CD4-positive, alpha-beta T cell (primary cell): Measurements from ENCODE around the gene LMO4. TPM values are rescaled to one million over a fixed set of nuclear protein-coding genes. Genes with fewer than 3 reads are reported as not detected.

Experiments used
- ATAC-seq: fragments of 200-7000 bp; cut with Tn5 transposase; one replicate; pipeline ENCODE4 v1.10.0; 2022; ENCODE audit warnings: mild to moderate bottlenecking; ENCODE audit not compliant: poor library complexity
- CTCF ChIA-PET: fragments of 350-600 bp; sonication (Branson Sonifier 250); formaldehyde crosslinking; loops from one replicate; lab custom pipeline; 2021; ENCODE audit warnings: antibody characterized with exemption, inconsistent platforms; lab: Charles Lee
- POLR2A ChIA-PET: fragments of 350-600 bp; sonication (Branson Sonifier 250); formaldehyde crosslinking; loops from one replicate; lab custom pipeline; 2021; ENCODE audit warnings: antibody characterized with exemption, inconsistent platforms; lab: Charles Lee
- DNase-seq, 14 experiments: peaks; one replicate each; pipeline ENCODE4 v3.0.0-alpha.2; 2013 to 2020; ENCODE audit warnings: mixed read lengths in 2 of 14
- H3K27ac ChIP-seq, 2 donors: one replicate each; pipeline versions ENCODE4 v1.5.1 to v1.7.0; 2013; ENCODE audit warnings: low read length in 2 of 2, low read depth in 1 of 2, mild to moderate bottlenecking in 1 of 2
- H3K27me3 ChIP-seq, 2 experiments: 1 replicate in 1 of 2; 2 replicates in 1 of 2; pipeline versions ENCODE4 v1.6.1 to v1.7.0; 2013; ENCODE audit warnings: low read length in 2 of 2, control low read depth in 1 of 2, mild to moderate bottlenecking in 1 of 2, moderate library complexity in 1 of 2; ENCODE audit not compliant: insufficient read depth in 2 of 2, control insufficient read depth in 1 of 2
- H3K36me3 ChIP-seq: one replicate; pipeline ENCODE4 v1.6.1; 2013; ENCODE audit warnings: low read length, control low read depth; ENCODE audit not compliant: insufficient read depth
- H3K4me1 ChIP-seq: one replicate; pipeline ENCODE4 v1.6.1; 2013; ENCODE audit warnings: low read length, control low read depth; ENCODE audit not compliant: insufficient read depth
- H3K4me3 ChIP-seq: one replicate; pipeline ENCODE4 v1.5.1; 2013; ENCODE audit warnings: mild to moderate bottlenecking, low read length, moderate library complexity
- H3K9me3 ChIP-seq, 2 experiments: 1 replicate in 1 of 2; 2 replicates in 1 of 2; pipeline versions ENCODE4 v1.6.1 to v1.7.0; 2013; ENCODE audit warnings: low read length in 2 of 2, mild to moderate bottlenecking in 2 of 2, control low read depth in 1 of 2, moderate library complexity in 1 of 2; ENCODE audit not compliant: control insufficient read depth in 1 of 2, insufficient read depth in 1 of 2
- H3K27ac Mint-ChIP-seq: one replicate; pipeline ENCODE4 v1.8.0; 2020; ENCODE audit warnings: mixed read lengths
- H3K27me3 Mint-ChIP-seq: one replicate; pipeline ENCODE4 v1.8.0; 2021; ENCODE audit warnings: mixed read lengths
- H3K36me3 Mint-ChIP-seq: one replicate; pipeline ENCODE4 v1.8.0; 2021; ENCODE audit warnings: low read depth, mixed read lengths
- H3K4me1 Mint-ChIP-seq: one replicate; pipeline ENCODE4 v1.8.0; 2021; ENCODE audit warnings: low read depth, mixed read lengths
- H3K4me3 Mint-ChIP-seq: one replicate; pipeline ENCODE4 v1.8.0; 2020; ENCODE audit warnings: mild to moderate bottlenecking, mixed read lengths
- H3K9me3 Mint-ChIP-seq: one replicate; pipeline ENCODE4 v1.8.0; 2020; ENCODE audit warnings: mixed read lengths
- CTCF ChIP-seq: fragments of 200-600 bp; IDR thresholded peaks from one replicate; pipeline ENCODE4 v1.8.0; 2022; ENCODE audit warnings: antibody characterized with exemption, mild to moderate bottlenecking
- intact Hi-C, 2 experiments: fragments of 100-400 bp; cut with DNase I in 1 of 2; cut with micrococcal nuclease in 1 of 2; formaldehyde crosslinking; loops; one replicate each; pipeline versions ENCODE4 v1.15.1 to v1.9.0; 2023 to 2025; cut with DNase I, micrococcal nuclease
- total RNA-seq, 174 experiments: library from RNA in 2 of 174; stranded (reverse) in 2 of 174; gene quantifications; one replicate each; pipeline ENCODE4 v1.2.3 and lab custom pipeline; 2021 to 2026

LMO4 gene
- total RNA-seq, 2 experiments from 2014 or later = 16.0 to 18.2 TPM

DNA sequence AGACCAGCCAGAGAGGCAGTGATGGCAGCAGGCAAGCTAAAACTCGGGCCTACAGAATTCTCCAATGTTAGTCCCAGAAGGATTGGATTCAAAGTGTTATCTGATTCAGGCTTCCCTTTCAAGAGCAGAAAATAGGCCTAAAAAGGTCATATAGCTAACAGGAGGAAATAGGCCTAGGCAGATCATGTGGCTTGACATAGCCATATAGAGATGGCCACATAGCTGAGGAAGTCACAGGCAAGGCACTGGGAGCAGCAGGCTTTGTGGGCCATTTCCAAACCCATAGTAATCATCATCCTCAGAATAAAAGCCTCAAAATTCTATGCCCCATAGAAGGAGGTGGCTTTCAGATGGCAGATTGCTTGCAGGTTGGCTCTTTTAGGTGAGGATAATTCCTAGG lies 29.0 kb upstream of the LMO4 start:
- H3K4me3 ChIP-seq = no peak overlapping the region
- no peak overlapping the region for H3K27ac ChIP-seq
- POLR2A ChIA-PET = no interaction called here
- Mint-ChIP-seq H3K4me1 (no peaks in the 10 kb centered on the region), H3K36me3 (no peaks in the 10 kb centered on the region), H3K27me3 (peaks cover 4% of the 10 kb centered on the region), H3K4me3 (no peak overlapping the region), H3K9me3 (no peaks in the 10 kb centered on the region), H3K27ac (no peak overlapping the region)
- intact Hi-C loops = loop anchor here in 1 of 2 experiments (10.0 kb wide), 1 partner anchor 765 kb away; no protein-coding TSS in a partner anchor
- CTCF ChIA-PET = no interaction called here
- H3K4me1 ChIP-seq = no peaks in the 10 kb centered on the region
- ATAC-seq (no peak), DNase-seq (no peak)
- no peak for TF ChIP-seq CTCF
- H3K36me3 ChIP-seq = no peaks in the 10 kb centered on the region
- H3K9me3 ChIP-seq = no peaks in the 10 kb centered on the region
- H3K27me3 ChIP-seq = peaks cover 0 to 3% of the 10 kb centered on the region in 2 experiments

DNA sequence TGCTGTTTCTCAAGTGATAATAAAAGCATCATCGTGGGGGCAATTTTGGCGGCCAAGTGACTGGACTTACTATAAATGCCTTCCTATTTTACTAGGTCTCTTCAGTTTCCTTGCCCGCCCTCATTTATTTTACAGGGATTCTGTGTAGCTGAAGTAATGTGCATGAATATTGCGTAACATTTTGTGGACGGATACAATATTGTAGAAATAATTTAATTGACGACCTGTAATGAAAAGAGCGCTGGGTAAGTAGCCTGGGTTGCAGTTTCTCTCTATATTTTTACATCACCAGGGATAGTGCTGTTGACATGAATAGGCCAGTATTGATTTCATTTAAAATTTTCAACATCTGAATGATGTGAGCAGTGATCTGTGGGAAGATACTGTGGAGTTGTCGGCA lies 28.1 kb upstream of the LMO4 start:
- no peak overlapping the region for H3K27ac ChIP-seq
- H3K9me3 ChIP-seq = no peaks in the 10 kb centered on the region
- no peak for DNase-seq
- H3K4me3 Mint-ChIP-seq = no peak overlapping the region
- no peaks in the 10 kb centered on the region for H3K36me3 Mint-ChIP-seq
- ATAC-seq = no peak
- H3K36me3 ChIP-seq = no peaks in the 10 kb centered on the region
- TF ChIP-seq CTCF = no peak
- intact Hi-C loops = no loop called here
- H3K4me1 ChIP-seq = no peaks in the 10 kb centered on the region
- POLR2A ChIA-PET = no interaction called here
- H3K27ac Mint-ChIP-seq = no peak overlapping the region
- H3K9me3 Mint-ChIP-seq = no peaks in the 10 kb centered on the region
- no peak overlapping the region for H3K4me3 ChIP-seq
- no peaks in the 10 kb centered on the region for H3K4me1 Mint-ChIP-seq
- peaks cover 4% of the 10 kb centered on the region for H3K27me3 Mint-ChIP-seq
- peaks cover 0 to 3% of the 10 kb centered on the region in 2 experiments for H3K27me3 ChIP-seq
- CTCF ChIA-PET = no interaction called here

GRCh38 chr1:87305151-87305550 lies 23.5 kb upstream of the LMO4 start:
- H3K4me1 ChIP-seq = no peaks in the 10 kb centered on the region
- CTCF ChIA-PET = no interaction called here
- ATAC-seq (no peak), DNase-seq (no peak)
- no peaks in the 10 kb centered on the region for H3K9me3 Mint-ChIP-seq
- no peak for TF ChIP-seq CTCF
- H3K4me3 Mint-ChIP-seq = no peak overlapping the region
- H3K4me3 ChIP-seq = no peak overlapping the region
- no peak overlapping the region for H3K27ac Mint-ChIP-seq
- peaks cover 0 to 3% of the 10 kb centered on the region in 2 experiments for H3K27me3 ChIP-seq
- no peak overlapping the region for H3K27ac ChIP-seq
- H3K36me3 Mint-ChIP-seq = no peaks in the 10 kb centered on the region
- H3K9me3 ChIP-seq = no peaks in the 10 kb centered on the region
- H3K4me1 Mint-ChIP-seq = no peaks in the 10 kb centered on the region
- no peaks in the 10 kb centered on the region for H3K36me3 ChIP-seq
- POLR2A ChIA-PET = no interaction called here
- H3K27me3 Mint-ChIP-seq = peaks cover 10% of the 10 kb centered on the region
- intact Hi-C loops = no loop called here
